ENCODE measurements around the gene DNAJC28.

GRCh38 chr21:33449616-33450015 lies 41.9 kb downstream of the DNAJC28 start:
- TF ChIP-seq CTCF (IDR thresholded peaks at IDR 0.05) = no peak
- no peak for TF ChIP-seq EZH2 (IDR thresholded peaks at IDR 0.05; ENCODE audit: borderline replicate concordance, insufficient read depth, low read depth, low read length, poor library complexity, severe bottlenecking)
